NCI-H446 treated with DMSO at 0.1 percent for 48 hours (cell line): ENCODE data around the gene TOMM20L.

Experiments
- DNase-seq: peaks from one replicate; lab custom pipeline; 2025; lab: John Stamatoyannopoulos, UW

TOMM20L gene

GRCh38 chr14:58427281-58428117, 31.8 kb downstream of the TOMM20L start, which contains the start of the genes KIAA0586 and TIMM9:
TSS of gene KIAA0586 (plus strand) at chr14:58427719. CDS start at chr14:58428265, 546 bp downstream.
TSS of gene TIMM9 (minus strand) at chr14:58427531. CDS start at chr14:58411945, 15,586 bp downstream.
- DNase-seq: peak; percentile 97

- DNase-seq: peak; percentile 36
These were observed 32.5 kb downstream of the TOMM20L start for GRCh38 chr14:58428118-58428683.

GRCh38 chr14:58430156-58430555, 34.4 kb downstream of the TOMM20L start:
- no peak for DNase-seq

GRCh38 chr14:58439476-58439875, 43.7 kb downstream of the TOMM20L start:
- DNase-seq: no peak

- no peak for DNase-seq
These were observed 48.9 kb downstream of the TOMM20L start for GRCh38 chr14:58444627-58445026.

GRCh38 chr14:58455593-58456265, 60.0 kb downstream of the TOMM20L start:
- no peak for DNase-seq
